ENCODE results near the gene ELOB.

DNA sequence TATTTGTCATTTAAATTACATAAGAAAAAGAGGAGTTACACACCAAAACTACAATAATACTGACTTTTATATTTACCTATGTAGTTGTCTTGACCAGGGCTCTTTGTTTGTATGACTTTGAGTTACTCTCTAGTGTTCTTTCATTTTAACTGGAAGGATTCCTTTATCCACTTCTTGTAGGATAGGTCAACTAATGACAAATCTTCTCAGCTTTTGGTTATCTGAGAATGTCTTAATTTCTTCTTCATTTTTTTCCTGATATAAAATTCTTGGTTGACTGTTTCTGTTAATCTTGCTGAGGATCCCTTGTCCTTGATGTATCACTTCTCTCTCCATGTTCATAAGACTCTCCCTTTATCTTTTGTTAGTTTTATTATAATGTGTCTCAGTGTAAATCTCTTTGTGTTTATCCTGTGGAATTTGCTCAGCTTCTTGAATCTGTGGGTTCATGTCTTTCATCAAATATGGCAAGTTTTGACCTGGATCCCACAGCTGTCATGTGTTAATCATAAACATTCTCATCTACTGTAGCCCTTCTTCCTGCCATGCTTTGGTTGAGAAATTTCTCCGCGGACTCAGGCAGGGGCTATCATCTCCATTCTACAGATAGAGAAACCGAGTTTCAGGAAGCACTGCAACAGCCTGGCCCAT, 26.6 kb upstream of the ELOB start:
- no peak for TF ChIP-seq CTCF (conservative IDR thresholded peaks at IDR 0.05 in 1 of 2, IDR thresholded peaks at IDR 0.05 in 1 of 2; ENCODE audit: low read depth in 1 of 2, low read length in 2 of 2)
- TF ChIP-seq EZH2 (IDR thresholded peaks at IDR 0.05; ENCODE audit: low read length, missing control alignments), result no peak

Measured in fibroblast of lung (primary cell).